RPMI7951 (cell line): Measurements from ENCODE around the gene CELSR1. TPM values are rescaled to one million over a fixed set of nuclear protein-coding genes. Genes with fewer than 3 reads are reported as not detected.
"Not testable (repeated sequence)": the region's sequence is repeated elsewhere in the genome, so short reads cannot be mapped to it uniquely, and the experiment has no call there.

Experiments
- DNase-seq: peaks from one replicate; pipeline ENCODE4 v3.0.0-alpha.2; 2012; ENCODE audit warnings: low read depth
- total RNA-seq: library from RNA; depleted of rRNA; stranded (reverse); fragments of >200 nt; shearing (Covaris generic); gene quantifications from 2 replicates; pipeline ENCODE4 v1.2.3, GENCODE V29; 2014

CELSR1 gene
- total RNA-seq, 1 experiment from 2014 or later = 3.0 TPM

GRCh38 chr22:46515208-46516111 lies 22.0 kb downstream of the CELSR1 start:
- peak; percentile 54 for DNase-seq

DNA sequence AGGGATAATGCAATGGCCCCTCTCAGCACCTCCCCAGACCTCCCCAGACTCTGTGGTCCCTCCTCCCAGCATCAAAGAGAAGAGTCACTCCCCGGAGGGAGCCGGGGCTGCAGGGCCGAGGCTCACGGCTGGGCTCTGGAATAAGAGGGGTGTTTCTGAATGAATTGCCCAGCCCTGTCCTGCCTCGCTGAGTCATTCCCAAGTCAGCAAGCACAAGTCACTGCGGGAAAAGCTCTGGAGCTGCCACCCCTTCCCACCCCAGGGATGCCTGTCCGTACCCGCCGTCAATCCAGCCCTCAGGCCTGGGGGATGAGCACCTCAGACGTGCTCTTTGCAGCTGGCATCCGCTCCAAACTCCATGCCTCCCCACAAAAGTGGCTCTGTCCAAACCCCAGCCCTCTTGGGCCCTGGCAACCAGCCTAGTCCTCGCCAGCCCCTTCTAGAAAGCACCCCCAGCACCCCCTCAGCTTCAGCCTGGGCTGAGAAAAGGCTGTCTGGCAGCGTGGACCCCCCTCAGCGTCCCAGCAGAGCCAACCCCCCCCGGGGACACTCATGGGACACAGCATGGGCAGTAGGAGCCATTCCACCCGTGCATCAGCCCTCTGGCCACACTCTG lies 22.7 kb downstream of the CELSR1 start:
- peak; percentile 84 for DNase-seq

GRCh38 chr22:46513908-46514550 lies 23.4 kb downstream of the CELSR1 start:
- no peak for DNase-seq

DNA sequence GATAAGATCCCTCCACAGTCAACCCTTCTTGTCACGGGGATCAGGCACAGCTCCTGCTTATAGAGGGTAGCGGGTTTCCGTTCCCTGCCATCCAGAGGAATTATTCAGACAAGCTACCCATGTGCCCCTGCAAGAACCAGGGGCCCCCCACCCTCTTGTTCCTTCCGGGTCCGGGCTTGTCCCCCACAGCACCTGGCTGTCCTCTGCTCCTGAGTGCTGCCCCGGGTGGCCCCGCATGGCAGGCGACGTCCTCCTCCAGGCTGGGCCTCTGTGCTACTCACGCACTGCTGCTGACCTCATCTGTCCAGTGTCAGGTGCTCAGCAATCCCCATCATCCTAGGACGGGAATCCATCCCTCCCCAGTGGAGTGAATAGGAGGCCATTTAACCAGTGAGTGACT lies 24.7 kb downstream of the CELSR1 start:
- no peak for DNase-seq

DNA sequence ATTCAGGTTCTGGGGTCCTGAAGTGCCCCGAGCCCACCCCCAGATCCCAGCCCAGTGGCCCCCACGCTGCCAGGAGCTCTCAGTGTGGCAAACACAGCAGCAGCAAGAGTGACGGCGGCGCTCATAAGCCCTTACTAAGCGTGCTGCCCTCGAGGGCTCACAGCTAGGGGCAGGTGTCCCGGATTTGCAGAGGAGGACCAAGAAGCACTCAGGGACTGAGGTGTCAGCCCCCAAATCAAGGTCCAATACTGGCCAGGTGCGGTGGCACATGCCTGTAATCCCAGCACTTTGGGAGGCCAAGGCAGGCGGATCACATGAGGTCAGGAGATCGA lies 25.4 kb downstream of the CELSR1 start:
- no peak for DNase-seq

- DNase-seq = no peak
These were observed 26.0 kb downstream of the CELSR1 start for GRCh38 chr22:46511151-46512038.

GRCh38 chr22:46509416-46510089 lies 27.9 kb downstream of the CELSR1 start:
- DNase-seq = no peak

DNA sequence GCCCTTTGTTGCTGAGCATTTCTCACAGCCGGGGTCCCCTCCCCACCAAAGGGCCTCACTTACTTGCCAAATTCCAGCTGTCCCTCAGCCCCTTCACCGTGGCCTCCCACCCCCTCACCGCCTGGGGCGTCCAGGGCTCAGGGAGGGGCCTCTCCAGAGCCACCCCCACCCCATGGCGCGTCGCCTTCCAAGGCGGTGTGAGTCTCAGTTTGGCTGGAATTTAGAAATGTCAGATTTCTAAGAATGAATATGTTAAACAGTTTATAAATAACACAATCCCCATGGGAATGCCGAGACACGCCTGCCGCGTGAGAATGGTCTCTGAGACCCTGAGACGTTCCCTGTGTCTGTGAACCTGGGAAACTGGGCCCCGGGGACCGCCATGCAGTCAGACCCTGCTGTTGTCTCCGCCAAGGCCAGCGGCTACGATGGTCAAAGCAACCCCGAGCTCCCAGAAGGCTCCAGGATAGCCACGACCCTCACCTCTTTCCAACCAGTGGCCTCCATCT lies 28.9 kb downstream of the CELSR1 start:
- DNase-seq = no peak

- DNase-seq = no peak
These were observed 29.7 kb downstream of the CELSR1 start for GRCh38 chr22:46507451-46508425.

DNA sequence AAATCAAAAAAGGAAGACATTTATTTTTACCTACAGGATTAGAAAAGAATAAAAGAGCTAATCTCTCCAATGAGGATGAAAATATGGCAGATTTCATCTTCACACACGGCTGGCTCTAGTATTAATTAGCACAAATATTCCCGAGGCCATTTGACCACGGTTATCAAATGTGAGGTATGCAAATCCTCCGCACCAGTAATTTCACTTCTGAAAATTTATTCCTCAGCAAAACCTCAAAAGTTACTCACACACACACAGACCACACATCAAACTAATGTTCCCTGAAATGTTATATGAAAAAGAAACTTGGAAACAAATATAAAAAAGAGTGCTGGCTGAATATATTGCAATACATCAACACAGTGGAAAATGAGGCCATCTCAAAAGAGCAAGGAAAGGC lies 32.8 kb downstream of the CELSR1 start:
- DNase-seq = no peak

- no peak for DNase-seq
These were observed 34.8 kb downstream of the CELSR1 start for GRCh38 chr22:46502440-46503175.

DNA sequence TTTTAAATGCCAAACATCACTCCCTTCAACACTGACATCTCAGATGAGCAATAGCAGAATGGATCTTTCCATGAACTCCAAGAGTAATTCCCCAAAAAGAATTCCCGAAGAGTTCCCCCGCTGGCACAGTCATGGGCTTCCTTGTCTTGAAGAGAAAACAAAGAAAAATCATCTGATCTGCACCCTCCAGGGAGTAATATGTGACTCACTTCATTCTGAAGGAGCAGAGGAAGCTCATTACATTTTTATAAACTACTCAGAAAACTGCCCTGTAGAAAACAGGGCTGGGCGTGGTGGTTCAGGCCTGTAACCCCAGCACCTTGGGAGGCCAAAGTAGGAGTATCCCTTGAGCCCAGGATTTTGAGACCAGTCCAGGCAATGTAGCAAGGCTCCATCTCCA lies 35.7 kb downstream of the CELSR1 start:
- DNase-seq = peak; percentile 75

GRCh38 chr22:46501265-46501664 lies 36.2 kb downstream of the CELSR1 start:
- DNase-seq = not testable (repeated sequence)

DNA sequence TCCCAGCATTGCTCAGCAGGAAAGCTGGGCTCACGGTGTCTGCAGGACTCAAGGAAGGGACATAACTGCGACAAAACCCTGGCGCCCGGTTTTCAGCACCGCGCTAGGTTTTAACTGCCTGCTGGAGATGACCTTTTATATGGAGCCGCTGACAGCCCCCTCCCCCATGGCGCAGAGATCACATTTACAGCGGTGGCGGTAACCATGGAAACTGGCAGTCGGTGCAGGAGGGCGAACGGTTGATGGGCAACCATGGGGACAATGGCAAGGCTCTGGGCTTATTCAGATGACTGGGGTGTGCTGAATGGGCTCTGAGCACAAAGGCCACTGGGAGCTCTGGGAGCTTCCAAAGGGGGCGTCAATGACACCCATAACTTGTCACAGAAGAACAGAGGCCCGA lies 37.2 kb downstream of the CELSR1 start:
- no peak for DNase-seq

GRCh38 chr22:46499805-46500189 lies 37.6 kb downstream of the CELSR1 start:
- DNase-seq = no peak

GRCh38 chr22:46491946-46492345 lies 45.5 kb downstream of the CELSR1 start:
- DNase-seq = no peak

DNA sequence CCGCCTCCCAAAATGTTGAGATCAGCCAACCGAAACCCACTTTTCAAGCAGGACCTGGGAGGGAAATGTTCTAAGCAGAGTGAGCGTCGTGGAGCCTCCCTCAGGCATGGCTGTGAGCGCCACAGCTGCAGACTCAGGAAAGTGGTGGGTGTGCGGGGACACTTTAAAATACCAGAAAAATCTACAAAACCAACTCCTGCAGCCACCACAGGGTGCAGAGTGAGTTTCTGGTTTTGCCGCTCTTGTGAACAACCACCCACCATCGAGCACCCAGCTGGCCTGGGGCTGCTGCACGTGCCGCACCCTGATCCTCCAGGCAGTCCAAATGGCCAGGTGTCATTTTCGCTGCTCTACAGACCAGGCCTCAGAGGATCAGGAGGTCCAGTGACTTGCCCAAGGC lies 46.9 kb downstream of the CELSR1 start:
- no peak for DNase-seq

DNA sequence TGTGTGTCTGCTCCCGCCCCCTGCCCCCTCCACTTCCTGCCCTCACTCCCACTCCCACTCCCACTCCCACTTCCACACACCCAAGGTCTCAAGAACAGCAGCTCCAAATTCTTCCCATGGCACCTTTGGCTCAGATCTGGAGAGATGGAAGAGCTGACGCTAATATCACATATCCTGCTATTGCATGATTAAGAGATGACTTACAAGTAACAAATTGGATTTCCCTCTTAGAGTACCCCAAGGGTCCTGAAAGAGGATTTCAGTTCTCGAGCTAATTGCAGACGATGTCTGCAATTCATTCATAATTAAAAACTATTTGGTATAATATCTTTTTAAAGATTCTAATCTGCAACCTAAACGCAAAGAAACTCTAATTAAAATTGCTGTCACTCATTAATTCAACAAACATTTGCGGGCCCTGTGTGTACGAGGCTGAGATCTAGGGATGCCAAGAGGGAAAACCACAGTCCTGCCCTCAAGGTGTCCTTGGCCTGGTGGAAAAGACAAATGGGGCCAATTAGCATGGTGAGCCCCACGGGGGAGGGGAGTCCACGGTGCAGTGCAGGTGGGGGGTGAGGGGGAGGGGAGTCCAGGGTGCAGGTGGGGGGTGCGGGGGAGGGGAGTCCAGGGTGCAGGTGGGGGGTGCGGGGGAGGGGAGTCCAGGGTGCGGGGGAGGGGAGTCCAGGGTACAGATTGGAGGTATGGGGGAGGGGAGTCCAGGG lies 50.3 kb downstream of the CELSR1 start:
- no peak for DNase-seq
